ENCODE measurements around the gene TMEM132C.

TMEM132C gene

GRCh38 chr12:128637642-128638606 lies 371.0 kb downstream of the TMEM132C start:
- no peak for TF ChIP-seq CTCF (conservative IDR thresholded peaks at IDR 0.05; ENCODE audit: low read depth, low read length)
- no peak overlapping the region for H3K4me3 ChIP-seq (ENCODE audit: low read depth, low read length)
- no peak for DNase-seq (ENCODE audit: low read depth)

- no peak for DNase-seq (ENCODE audit: low read depth)
- no peak overlapping the region for H3K4me3 ChIP-seq (ENCODE audit: low read depth, low read length)
- no peak for TF ChIP-seq CTCF (conservative IDR thresholded peaks at IDR 0.05; ENCODE audit: low read depth, low read length)
These were observed 372.1 kb downstream of the TMEM132C start for GRCh38 chr12:128639089-128639488.

- H3K4me3 ChIP-seq (ENCODE audit: low read depth, low read length), result no peak overlapping the region
- no peak for TF ChIP-seq CTCF (conservative IDR thresholded peaks at IDR 0.05; ENCODE audit: low read depth, low read length)
- DNase-seq (ENCODE audit: low read depth), result no peak
These were observed 376.2 kb downstream of the TMEM132C start for GRCh38 chr12:128643155-128643554.

GRCh38 chr12:128644664-128645296 lies 377.8 kb downstream of the TMEM132C start:
- peak; percentile 1 for DNase-seq (ENCODE audit: low read depth)
- peak; percentile 42 for TF ChIP-seq CTCF (conservative IDR thresholded peaks at IDR 0.05; ENCODE audit: low read depth, low read length)
- no peak overlapping the region for H3K4me3 ChIP-seq (ENCODE audit: low read depth, low read length)

- DNase-seq (ENCODE audit: low read depth), result no peak
- no peak for TF ChIP-seq CTCF (conservative IDR thresholded peaks at IDR 0.05; ENCODE audit: low read depth, low read length)
- H3K4me3 ChIP-seq (ENCODE audit: low read depth, low read length), result no peak overlapping the region
These were observed 382.9 kb downstream of the TMEM132C start for GRCh38 chr12:128649902-128650301.

GRCh38 chr12:128652136-128652751 lies 385.3 kb downstream of the TMEM132C start:
- H3K4me3 ChIP-seq (ENCODE audit: low read depth, low read length), result no peak overlapping the region
- no peak for TF ChIP-seq CTCF (conservative IDR thresholded peaks at IDR 0.05; ENCODE audit: low read depth, low read length)
- DNase-seq (ENCODE audit: low read depth), result no peak
